Ascending aorta (tissue), 2 donors: ENCODE data around the gene CRY2. TPM values are rescaled to one million over a fixed set of nuclear protein-coding genes. Genes with fewer than 3 reads are reported as not detected.

Experiments
- DNase-seq, 2 donors: peaks; one replicate each; pipeline ENCODE4 v3.0.0-alpha.2; 2019; ENCODE audit warnings: low spot score in 2 of 2
- H3K27ac ChIP-seq, 2 donors: fragments of 200-600 bp; sonication (generic); one replicate each; pipeline ENCODE4 v1.5.1; 2016 to 2017; ENCODE audit warnings: mild to moderate bottlenecking in 1 of 2
- H3K27me3 ChIP-seq: fragments of 200-600 bp; sonication (generic); one replicate; pipeline ENCODE4 v1.5.1; 2017
- H3K36me3 ChIP-seq, 2 donors: fragments of 200-600 bp; sonication (generic); one replicate each; pipeline ENCODE4 v1.5.1; 2016
- H3K4me1 ChIP-seq, 2 donors: fragments of 200-600 bp; sonication (generic); one replicate each; pipeline ENCODE4 v1.5.1; 2016 to 2017; ENCODE audit warnings: mild to moderate bottlenecking in 1 of 2
- H3K4me3 ChIP-seq, 2 donors: fragments of 200-600 bp; sonication (generic); one replicate each; pipeline ENCODE4 v1.5.1; 2016 to 2017; ENCODE audit warnings: mild to moderate bottlenecking in 1 of 2
- H3K9me3 ChIP-seq, 2 donors: fragments of 200-600 bp; sonication (generic); one replicate each; pipeline ENCODE4 v1.5.1; 2016
- CTCF ChIP-seq, 3 experiments: fragments of 200-600 bp in 2 of 3; fragments of 450-650 bp in 1 of 3; sonication (generic) in 2 of 3; IDR thresholded peaks; one replicate each; pipeline ENCODE4 v1.5.1; 2016 to 2019; ENCODE audit warnings: antibody characterized with exemption in 3 of 3, mild to moderate bottlenecking in 1 of 3, moderate library complexity in 1 of 3
- intact Hi-C: fragments of 100-400 bp; cut with DNase I; formaldehyde crosslinking; loops from one replicate; pipeline ENCODE4 v1.15.1; 2023
- total RNA-seq: library from RNA; depleted of rRNA; stranded (reverse); fragments of >200 nt; gene quantifications from one replicate; pipeline ENCODE4 v1.1.0, GENCODE V29; 2016

Gene CRY2
- total RNA-seq, 1 donor from 2014 or later, result 29.6 TPM

- H3K4me1 ChIP-seq, result no peaks in the 10 kb centered on the region
- DNase-seq, result no peak
- peaks cover 76 to 100% of the 10 kb centered on the region in 2 donors for H3K36me3 ChIP-seq
- intact Hi-C loops, result no loop called here
- no peak overlapping the region for H3K27ac ChIP-seq
- H3K27me3 ChIP-seq, result no peaks in the 10 kb centered on the region
- no peak overlapping the region for H3K4me3 ChIP-seq
- no peak for TF ChIP-seq CTCF (IDR thresholded peaks at IDR 0.05)
- H3K9me3 ChIP-seq, result no peaks in the 10 kb centered on the region
Measured at GRCh38 chr11:45871638-45872037, 24.4 kb downstream of the CRY2 start.

- intact Hi-C loops, result no loop called here
- H3K9me3 ChIP-seq, result no peaks in the 10 kb centered on the region
- H3K27ac ChIP-seq, result no peak overlapping the region
- peak; percentile 31 to 50 (median 37) for TF ChIP-seq CTCF (IDR thresholded peaks at IDR 0.05)
- peaks cover 76 to 100% of the 10 kb centered on the region in 2 donors for H3K36me3 ChIP-seq
- H3K4me3 ChIP-seq, result no peak overlapping the region
- no peaks in the 10 kb centered on the region for H3K27me3 ChIP-seq
- DNase-seq, result no peak
- no peaks in the 10 kb centered on the region for H3K4me1 ChIP-seq
Measured at GRCh38 chr11:45872651-45873356, 25.5 kb downstream of the CRY2 start.

- no peaks in the 10 kb centered on the region for H3K9me3 ChIP-seq
- no peak overlapping the region for H3K4me3 ChIP-seq
- no peak for TF ChIP-seq CTCF (IDR thresholded peaks at IDR 0.05)
- no peak overlapping the region for H3K27ac ChIP-seq
- intact Hi-C loops, result no loop called here
- H3K27me3 ChIP-seq, result no peaks in the 10 kb centered on the region
- peaks cover 68 to 97% of the 10 kb centered on the region in 2 donors for H3K36me3 ChIP-seq
- DNase-seq, result no peak
- H3K4me1 ChIP-seq, result no peaks in the 10 kb centered on the region
Measured at GRCh38 chr11:45876401-45876800, 29.1 kb downstream of the CRY2 start.

- H3K36me3 ChIP-seq, result peaks cover 68 to 97% of the 10 kb centered on the region in 2 donors
- H3K4me3 ChIP-seq, result no peak overlapping the region
- no peaks in the 10 kb centered on the region for H3K27me3 ChIP-seq
- no peak for DNase-seq
- H3K4me1 ChIP-seq, result no peaks in the 10 kb centered on the region
- intact Hi-C loops, result no loop called here
- H3K9me3 ChIP-seq, result no peaks in the 10 kb centered on the region
- no peak for TF ChIP-seq CTCF (IDR thresholded peaks at IDR 0.05)
- no peak overlapping the region for H3K27ac ChIP-seq
Measured at GRCh38 chr11:45877221-45877620, 29.9 kb downstream of the CRY2 start.

DNA sequence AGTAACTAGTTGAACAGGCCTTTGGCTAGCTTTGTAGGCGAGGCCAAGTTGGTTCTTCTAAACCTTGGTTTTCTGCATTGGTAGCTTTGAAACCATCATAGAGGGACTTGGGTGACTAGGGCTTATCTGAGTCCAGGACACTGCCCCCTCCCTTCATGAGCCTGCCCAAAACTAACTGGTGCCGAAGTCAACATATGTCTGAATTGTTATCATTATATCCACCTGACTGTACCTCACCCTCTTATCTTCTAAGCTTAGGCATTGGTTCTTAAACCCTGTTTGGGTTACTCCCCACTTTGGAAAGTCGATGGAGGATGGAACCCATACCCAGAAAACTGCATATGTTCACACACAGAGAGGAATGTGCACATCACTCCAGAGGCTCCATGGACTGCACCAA lies 30.6 kb downstream of the CRY2 start:
- no peak for TF ChIP-seq CTCF (IDR thresholded peaks at IDR 0.05)
- no peaks in the 10 kb centered on the region for H3K4me1 ChIP-seq
- H3K4me3 ChIP-seq, result no peak overlapping the region
- intact Hi-C loops, result no loop called here
- no peaks in the 10 kb centered on the region for H3K27me3 ChIP-seq
- H3K27ac ChIP-seq, result no peak overlapping the region
- H3K9me3 ChIP-seq, result no peaks in the 10 kb centered on the region
- H3K36me3 ChIP-seq, result peaks cover 63 to 94% of the 10 kb centered on the region in 2 donors
- no peak for DNase-seq
